Mesothelial cell of epicardium (in vitro differentiated cells): Measurements from ENCODE around the gene CD276. TPM values are rescaled to one million over a fixed set of nuclear protein-coding genes. Genes with fewer than 3 reads are reported as not detected.

ENCODE experiments used
- DNase-seq, 2 experiments: peaks; one replicate each; pipeline ENCODE4 v3.0.0; 2021; ENCODE audit warnings: low spot score in 2 of 2; ENCODE audit not compliant: unreplicated experiment in 2 of 2
- H3K27ac Mint-ChIP-seq: 2 replicates; pipeline ENCODE4 v1.8.0; 2021; ENCODE audit warnings: mixed read lengths
- H3K27me3 Mint-ChIP-seq: 2 replicates; pipeline ENCODE4 v1.8.0; 2021; ENCODE audit warnings: low read depth, mixed read lengths
- H3K36me3 Mint-ChIP-seq: 2 replicates; pipeline ENCODE4 v1.8.0; 2021; ENCODE audit warnings: mixed read lengths
- H3K4me1 Mint-ChIP-seq: 2 replicates; pipeline ENCODE4 v1.8.0; 2021; ENCODE audit warnings: mixed read lengths
- H3K4me3 Mint-ChIP-seq: 2 replicates; pipeline ENCODE4 v1.8.0; 2021; ENCODE audit warnings: mild to moderate bottlenecking, moderate library complexity, mixed read lengths
- H3K9me3 Mint-ChIP-seq: 2 replicates; pipeline ENCODE4 v1.8.0; 2021; ENCODE audit warnings: mixed read lengths
- CTCF ChIP-seq: fragments of 200-600 bp; sonication (generic); IDR thresholded peaks from one replicate; pipeline ENCODE4 v1.5.0; 2021; ENCODE audit warnings: antibody characterized with exemption; ENCODE audit not compliant: unreplicated experiment
- total RNA-seq: library from RNA; stranded (reverse); gene quantifications from 3 replicates; pipeline ENCODE4 v1.2.1, GENCODE V29; 2021

The CD276 gene
- total RNA-seq, 1 donor from 2014 or later: 174 TPM

- Mint-ChIP-seq H3K27me3 (no peaks in the 10 kb centered on the region), H3K36me3 (peaks cover 51% of the 10 kb centered on the region), H3K4me3 (no peak overlapping the region), H3K27ac (no peak overlapping the region), H3K4me1 (no peaks in the 10 kb centered on the region), H3K9me3 (no peaks in the 10 kb centered on the region)
- no peak for TF ChIP-seq CTCF
- no peak for DNase-seq
Observed at GRCh38 chr15:73709241-73709640, 25.1 kb downstream of the CD276 start.

GRCh38 chr15:73709686-73710085 lies 25.5 kb downstream of the CD276 start:
- Mint-ChIP-seq H3K27ac (no peak overlapping the region), H3K4me3 (no peak overlapping the region), H3K36me3 (peaks cover 52% of the 10 kb centered on the region), H3K4me1 (no peaks in the 10 kb centered on the region), H3K27me3 (no peaks in the 10 kb centered on the region), H3K9me3 (no peaks in the 10 kb centered on the region)
- no peak for DNase-seq
- TF ChIP-seq CTCF: no peak

GRCh38 chr15:73710321-73710720 lies 26.1 kb downstream of the CD276 start:
- Mint-ChIP-seq H3K27me3 (no peaks in the 10 kb centered on the region), H3K36me3 (peaks cover 46% of the 10 kb centered on the region), H3K9me3 (no peaks in the 10 kb centered on the region), H3K4me3 (no peak overlapping the region), H3K4me1 (no peaks in the 10 kb centered on the region), H3K27ac (no peak overlapping the region)
- DNase-seq: no peak
- TF ChIP-seq CTCF: no peak

GRCh38 chr15:73711526-73711925 lies 27.3 kb downstream of the CD276 start:
- H3K4me3 Mint-ChIP-seq: no peak overlapping the region
- no peaks in the 10 kb centered on the region for H3K27me3 Mint-ChIP-seq
- peaks cover under 1% of the 10 kb centered on the region for H3K4me1 Mint-ChIP-seq
- no peak for TF ChIP-seq CTCF
- peaks cover 42% of the 10 kb centered on the region for H3K36me3 Mint-ChIP-seq
- H3K27ac Mint-ChIP-seq: no peak overlapping the region
- no peaks in the 10 kb centered on the region for H3K9me3 Mint-ChIP-seq
- no peak for DNase-seq

- Mint-ChIP-seq H3K4me1 (peaks cover 1% of the 10 kb centered on the region), H3K27me3 (no peaks in the 10 kb centered on the region), H3K27ac (no peak overlapping the region), H3K4me3 (no peak overlapping the region), H3K36me3 (peaks cover 42% of the 10 kb centered on the region), H3K9me3 (no peaks in the 10 kb centered on the region)
- TF ChIP-seq CTCF: no peak
- DNase-seq: no peak
Observed at GRCh38 chr15:73712107-73712506, 27.9 kb downstream of the CD276 start.

- Mint-ChIP-seq H3K27ac (no peak overlapping the region), H3K4me3 (no peak overlapping the region), H3K4me1 (peaks cover 1% of the 10 kb centered on the region), H3K9me3 (no peaks in the 10 kb centered on the region), H3K27me3 (no peaks in the 10 kb centered on the region), H3K36me3 (peaks cover 22% of the 10 kb centered on the region)
- no peak for DNase-seq
- TF ChIP-seq CTCF: no peak
Observed at GRCh38 chr15:73714695-73715301, 30.6 kb downstream of the CD276 start.
